Omental fat pad (tissue), 4 donors: ENCODE measurements around the gene TNNC1. TPM values are rescaled to one million over a fixed set of nuclear protein-coding genes. Genes with fewer than 3 reads are reported as not detected.

Experiments
- ATAC-seq: fragments of 150-250 bp; one replicate; pipeline ENCODE4 v1.9.1; 2016; ENCODE audit warnings: mild to moderate bottlenecking, moderate library complexity; ENCODE audit not compliant: low FRiP score
- DNase-seq: peaks from one replicate; pipeline ENCODE4 v3.0.0-alpha.2; 2019; ENCODE audit warnings: low spot score
- total RNA-seq, 4 donors: library from RNA; depleted of rRNA; stranded (reverse); fragments of >200 nt; gene quantifications; one replicate each; pipeline ENCODE4 v1.1.0, GENCODE V29; 2016
- TF ChIP-seq, protein P1 (sequence below), 3 donors: fragments of 450-650 bp; IDR thresholded peaks; one replicate each; pipeline ENCODE4 v1.5.1; 2016 to 2017; ENCODE audit warnings: antibody characterized with exemption in 3 of 3, mild to moderate bottlenecking in 3 of 3, moderate library complexity in 2 of 3

Gene TNNC1
- total RNA-seq, 4 donors from 2014 or later, result 2.4 to 2.5 TPM; not detected in 2

DNA sequence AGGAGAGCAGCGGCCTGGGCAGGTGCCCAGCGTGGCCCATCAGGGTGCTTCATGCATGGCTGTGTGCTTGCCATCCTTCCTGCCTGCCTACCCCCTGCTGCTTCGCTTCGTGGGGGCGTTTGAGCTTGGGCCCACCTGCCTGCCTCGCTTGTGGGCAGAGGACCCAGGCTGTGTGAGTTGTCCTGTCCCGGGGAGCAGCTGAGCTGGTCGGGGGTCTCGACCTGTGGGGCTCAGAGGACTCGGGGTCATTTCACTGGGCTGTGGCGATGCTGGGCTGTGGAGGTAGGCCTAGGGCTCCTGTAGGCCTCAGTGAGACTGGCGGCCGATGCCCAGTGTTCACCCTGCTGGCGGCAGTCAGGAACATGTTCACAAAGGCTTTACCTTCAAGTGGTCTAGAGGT, 29.2 kb upstream of the TNNC1 start:
- TF ChIP-seq, protein P1, sequence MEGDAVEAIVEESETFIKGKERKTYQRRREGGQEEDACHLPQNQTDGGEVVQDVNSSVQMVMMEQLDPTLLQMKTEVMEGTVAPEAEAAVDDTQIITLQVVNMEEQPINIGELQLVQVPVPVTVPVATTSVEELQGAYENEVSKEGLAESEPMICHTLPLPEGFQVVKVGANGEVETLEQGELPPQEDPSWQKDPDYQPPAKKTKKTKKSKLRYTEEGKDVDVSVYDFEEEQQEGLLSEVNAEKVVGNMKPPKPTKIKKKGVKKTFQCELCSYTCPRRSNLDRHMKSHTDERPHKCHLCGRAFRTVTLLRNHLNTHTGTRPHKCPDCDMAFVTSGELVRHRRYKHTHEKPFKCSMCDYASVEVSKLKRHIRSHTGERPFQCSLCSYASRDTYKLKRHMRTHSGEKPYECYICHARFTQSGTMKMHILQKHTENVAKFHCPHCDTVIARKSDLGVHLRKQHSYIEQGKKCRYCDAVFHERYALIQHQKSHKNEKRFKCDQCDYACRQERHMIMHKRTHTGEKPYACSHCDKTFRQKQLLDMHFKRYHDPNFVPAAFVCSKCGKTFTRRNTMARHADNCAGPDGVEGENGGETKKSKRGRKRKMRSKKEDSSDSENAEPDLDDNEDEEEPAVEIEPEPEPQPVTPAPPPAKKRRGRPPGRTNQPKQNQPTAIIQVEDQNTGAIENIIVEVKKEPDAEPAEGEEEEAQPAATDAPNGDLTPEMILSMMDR (IDR thresholded peaks at IDR 0.05), result no peak
- no peak for ATAC-seq
- DNase-seq, result no peak

DNA sequence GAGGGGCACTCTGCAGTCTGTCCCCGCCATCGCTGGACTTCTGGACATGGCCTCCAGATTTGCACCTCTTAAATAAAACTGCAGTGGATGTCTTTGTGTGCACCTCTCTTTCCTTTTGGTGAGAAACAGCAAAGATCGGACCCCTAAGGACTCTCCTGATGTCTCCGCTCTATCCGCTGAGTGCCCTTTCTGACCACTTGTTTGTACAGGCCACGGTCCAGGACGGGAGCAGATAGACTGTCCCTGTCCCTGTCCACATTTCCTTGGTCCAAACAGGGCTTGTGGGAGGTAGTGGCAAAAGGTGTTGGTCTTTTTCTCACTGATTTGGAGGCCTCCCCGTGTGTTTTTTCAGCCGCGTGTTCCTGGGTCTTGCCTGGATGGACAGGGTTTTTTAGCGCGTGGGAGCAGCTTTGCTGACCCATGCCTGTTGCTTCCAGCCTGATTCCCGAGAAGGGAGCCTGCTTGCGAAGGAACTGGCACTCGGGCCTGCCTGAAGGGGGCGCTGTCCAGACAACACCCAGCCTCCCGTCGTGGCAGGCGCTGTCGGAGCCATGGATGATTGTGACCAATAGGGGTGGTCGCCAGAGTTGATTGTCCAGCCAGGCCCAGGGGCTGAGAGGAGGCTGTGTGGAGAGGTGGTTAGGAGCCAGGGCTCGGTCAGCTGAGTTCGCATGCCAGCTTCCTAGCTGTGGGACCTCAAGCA, 28.1 kb upstream of the TNNC1 start:
- DNase-seq, result no peak
- no peak for ATAC-seq
- TF ChIP-seq, protein P1 (IDR thresholded peaks at IDR 0.05), result no peak

DNA sequence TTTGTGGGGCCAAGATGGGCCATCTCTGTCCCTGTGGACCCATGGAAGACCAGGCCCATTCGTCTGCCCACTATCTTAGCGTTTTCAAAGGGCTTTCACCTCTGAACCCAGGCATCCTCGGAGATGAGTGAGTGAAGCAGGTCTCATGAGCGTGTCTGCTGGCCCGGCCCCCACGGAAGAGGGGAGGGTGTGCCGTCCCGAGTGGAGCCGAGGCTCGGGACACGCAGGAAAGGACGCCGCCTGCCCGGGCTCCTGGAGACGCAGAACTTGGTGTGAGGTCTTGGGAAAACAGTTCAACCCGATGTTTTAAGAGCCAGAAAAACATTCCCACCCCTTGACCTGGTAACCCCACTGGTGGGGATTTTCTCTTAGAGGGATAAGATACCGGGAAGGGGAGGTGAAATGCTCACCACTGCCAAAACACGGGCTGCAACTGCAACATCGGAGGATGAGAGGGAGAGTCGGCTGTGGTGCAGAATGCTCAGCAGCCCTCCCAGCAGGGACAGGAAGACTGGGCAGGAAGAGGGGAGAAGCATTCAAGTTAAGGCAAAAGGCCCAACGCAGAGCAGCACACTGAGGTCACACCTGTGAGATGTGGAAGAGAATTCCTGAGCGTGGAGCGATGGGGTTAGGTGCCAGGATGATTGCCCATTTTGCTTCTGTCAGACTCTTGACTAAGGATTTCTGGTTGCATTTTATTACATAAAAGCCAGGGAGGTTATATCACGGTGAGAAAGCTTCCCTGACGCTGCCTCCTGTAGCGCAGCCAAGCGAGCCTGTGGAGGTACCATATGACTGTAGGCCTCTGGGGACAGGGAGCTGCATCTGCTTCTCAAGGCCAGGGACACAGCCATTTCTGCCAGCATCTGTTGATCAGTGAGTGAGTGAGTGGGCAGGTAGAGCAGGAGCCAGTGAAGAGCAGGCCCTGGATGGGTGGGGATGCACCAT, 27.2 kb upstream of the TNNC1 start:
- DNase-seq (no peak), ATAC-seq (no peak)
- TF ChIP-seq, protein P1 (IDR thresholded peaks at IDR 0.05), result no peak

DNA sequence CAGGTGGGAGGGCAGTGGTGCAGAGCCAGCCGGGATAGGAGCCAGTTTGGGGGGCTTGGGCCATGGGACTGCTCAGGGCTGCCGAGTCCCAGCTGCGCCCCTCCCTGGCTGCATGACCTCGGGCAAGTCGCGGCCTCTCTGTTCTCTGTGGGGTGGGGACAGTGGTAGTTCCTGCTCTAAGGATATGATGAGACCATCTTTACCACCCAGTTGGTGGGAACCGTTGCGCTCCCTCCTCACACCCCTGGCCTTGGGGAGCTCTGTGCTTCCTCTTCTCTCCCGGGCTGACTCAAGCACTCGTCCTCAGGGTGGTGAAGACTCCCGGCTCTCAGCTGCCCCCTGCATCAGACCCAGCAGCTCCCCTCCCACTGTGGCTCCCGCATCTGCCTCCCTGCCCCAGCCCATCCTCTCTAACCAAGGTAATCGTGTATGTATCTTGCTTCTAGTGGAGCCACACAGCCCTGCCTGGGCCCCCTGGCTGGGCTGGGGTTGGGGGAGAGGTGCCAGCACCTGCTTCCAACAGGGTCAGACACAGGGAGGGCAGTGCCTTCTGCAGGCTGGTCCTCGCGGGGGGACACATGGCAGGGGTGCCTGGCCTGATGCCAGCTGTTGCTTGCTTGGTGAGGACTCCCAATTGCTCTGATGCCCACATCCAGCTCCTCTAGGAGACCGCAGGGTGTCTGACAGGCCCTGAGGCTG, 26.2 kb upstream of the TNNC1 start:
- DNase-seq (no peak), ATAC-seq (no peak)
- TF ChIP-seq, protein P1 (IDR thresholded peaks at IDR 0.05), result no peak

DNA sequence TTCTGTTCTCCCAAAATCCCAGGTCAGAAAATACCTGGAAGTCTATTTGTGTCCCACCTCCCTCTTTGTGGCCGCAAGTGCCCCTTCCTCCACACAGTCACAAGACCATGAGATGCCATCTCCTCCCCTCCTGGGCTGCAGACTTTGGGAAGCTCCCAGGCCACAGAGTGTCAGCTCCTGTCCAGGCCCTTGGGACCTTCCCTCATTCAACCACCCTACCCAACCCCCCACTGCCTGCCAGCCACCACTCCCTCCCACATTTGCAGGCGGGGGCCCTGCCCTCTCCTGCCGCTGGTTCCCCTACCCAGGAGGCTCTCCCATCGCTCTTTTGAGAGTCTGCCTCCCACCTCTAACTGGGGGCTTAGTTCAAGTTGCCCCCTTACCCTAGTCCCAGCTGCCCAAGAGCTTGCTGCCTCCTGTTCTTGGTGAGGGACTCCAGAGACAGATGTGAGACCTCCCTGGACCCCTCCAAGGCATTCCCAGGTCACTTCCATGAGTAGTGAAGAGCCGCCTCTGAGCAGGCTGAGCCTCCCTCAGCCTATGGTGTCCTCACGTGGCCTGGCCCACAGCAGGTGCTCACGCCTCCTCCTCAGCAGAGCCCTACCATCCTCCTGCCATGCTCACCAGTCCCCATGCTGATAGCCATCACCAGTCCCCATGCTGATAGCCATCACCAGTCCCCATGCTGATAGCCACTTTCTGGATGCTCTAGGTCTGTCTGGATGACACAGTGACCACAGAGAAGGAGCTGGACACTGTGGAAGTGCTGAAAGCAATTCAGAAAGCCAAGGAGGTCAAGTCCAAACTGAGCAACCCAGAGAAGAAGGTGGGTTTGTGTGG, 25.4 kb upstream of the TNNC1 start:
- DNase-seq (no peak), ATAC-seq (no peak)
- TF ChIP-seq, protein P1 (IDR thresholded peaks at IDR 0.05), result no peak

DNA sequence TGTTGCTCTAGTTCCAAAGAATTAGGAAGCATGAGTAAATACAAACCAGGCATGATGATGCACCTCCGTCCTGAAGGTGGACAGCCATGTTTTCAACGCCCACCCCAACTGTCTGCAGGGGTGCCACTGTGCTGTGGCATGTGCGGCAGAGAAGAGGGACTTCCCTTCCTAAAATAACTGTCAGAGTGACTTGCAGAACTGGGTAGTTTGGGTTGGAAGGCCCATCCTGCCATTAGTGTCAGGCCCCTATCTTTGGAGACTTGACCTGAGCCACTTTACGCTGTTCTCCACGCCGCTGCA, 23.9 kb upstream of the TNNC1 start:
- no peak for ATAC-seq
- TF ChIP-seq, protein P1 (IDR thresholded peaks at IDR 0.05), result no peak

More for the DNA sequence above, 23.9 kb upstream of the TNNC1 start:
- DNase-seq, result no peak
